Measurements from ENCODE around the gene DIP2C.

DIP2C gene

DNA sequence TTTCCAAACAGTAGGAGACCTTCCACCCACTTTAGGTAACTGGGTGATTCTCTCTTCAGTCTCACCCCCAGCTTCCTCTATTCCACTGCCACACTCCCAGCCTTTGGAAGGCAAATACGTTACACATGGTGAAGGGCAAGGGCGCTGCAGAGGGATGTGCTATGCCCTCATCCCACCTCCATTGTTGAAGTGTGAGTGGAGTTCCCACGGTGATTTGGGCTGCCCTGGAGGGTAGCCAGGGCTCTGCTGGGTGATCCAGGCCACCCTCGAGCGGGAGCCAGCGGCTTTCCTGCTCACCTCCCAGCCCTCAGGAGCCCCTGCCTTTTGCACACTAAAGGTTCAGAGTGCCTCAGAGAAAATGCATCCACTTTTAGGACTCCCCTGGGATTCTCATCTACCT, 373.1 kb downstream of the DIP2C start:
- no peak for DNase-seq (ENCODE audit: low spot score)
- in situ Hi-C loops (cut with MboI; ENCODE audit: low sequenced_read_pairs, unreplicated experiment) = no loop called here
- TF ChIP-seq, protein P1, sequence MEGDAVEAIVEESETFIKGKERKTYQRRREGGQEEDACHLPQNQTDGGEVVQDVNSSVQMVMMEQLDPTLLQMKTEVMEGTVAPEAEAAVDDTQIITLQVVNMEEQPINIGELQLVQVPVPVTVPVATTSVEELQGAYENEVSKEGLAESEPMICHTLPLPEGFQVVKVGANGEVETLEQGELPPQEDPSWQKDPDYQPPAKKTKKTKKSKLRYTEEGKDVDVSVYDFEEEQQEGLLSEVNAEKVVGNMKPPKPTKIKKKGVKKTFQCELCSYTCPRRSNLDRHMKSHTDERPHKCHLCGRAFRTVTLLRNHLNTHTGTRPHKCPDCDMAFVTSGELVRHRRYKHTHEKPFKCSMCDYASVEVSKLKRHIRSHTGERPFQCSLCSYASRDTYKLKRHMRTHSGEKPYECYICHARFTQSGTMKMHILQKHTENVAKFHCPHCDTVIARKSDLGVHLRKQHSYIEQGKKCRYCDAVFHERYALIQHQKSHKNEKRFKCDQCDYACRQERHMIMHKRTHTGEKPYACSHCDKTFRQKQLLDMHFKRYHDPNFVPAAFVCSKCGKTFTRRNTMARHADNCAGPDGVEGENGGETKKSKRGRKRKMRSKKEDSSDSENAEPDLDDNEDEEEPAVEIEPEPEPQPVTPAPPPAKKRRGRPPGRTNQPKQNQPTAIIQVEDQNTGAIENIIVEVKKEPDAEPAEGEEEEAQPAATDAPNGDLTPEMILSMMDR (IDR thresholded peaks at IDR 0.05; ENCODE audit: borderline replicate concordance, control extremely low read depth, extremely low read depth, insufficient read depth, missing control alignments) = no peak

DNA sequence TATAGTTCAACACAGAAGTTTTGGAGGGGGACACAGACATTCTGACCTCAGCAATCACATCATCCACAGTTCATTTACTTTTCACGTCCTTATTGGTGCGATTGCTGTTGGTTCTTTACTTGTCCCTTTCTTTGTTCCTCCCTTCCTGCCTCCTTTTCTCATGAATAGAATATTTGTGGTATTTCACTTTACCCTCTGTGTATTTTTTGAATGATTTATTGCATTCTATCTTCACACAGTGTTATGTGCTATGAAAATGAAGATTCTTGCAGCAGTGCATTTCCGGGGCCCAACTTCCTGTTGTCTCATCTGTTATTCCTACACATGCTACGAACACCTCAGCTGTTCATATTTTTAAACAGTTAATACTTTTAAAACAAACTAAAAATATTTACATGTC, 374.6 kb downstream of the DIP2C start:
- in situ Hi-C loops (cut with MboI; ENCODE audit: low sequenced_read_pairs, unreplicated experiment) = no loop called here
- DNase-seq (ENCODE audit: low spot score) = no peak
- TF ChIP-seq, protein P1 (IDR thresholded peaks at IDR 0.05; ENCODE audit: borderline replicate concordance, control extremely low read depth, extremely low read depth, insufficient read depth, missing control alignments) = no peak

DNA sequence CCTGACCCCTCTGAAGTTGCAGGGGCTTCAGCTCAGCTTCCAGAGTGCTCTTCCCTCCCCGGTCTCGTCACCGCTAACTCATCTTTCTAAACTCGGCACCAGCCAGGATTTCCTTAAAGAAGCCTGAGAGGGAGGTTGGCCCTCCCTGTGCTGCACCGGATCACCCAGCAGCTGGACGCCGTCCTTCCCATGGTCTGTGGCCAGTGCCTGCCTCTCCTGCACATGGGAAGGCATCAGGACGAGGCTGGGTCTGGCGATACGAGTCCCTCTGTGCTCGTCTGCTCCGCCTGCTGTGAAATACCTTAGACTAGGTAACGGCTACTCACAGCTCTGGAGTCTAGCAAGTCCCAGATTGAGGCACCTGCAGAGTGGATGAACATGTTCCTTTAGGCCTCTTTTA, 375.1 kb downstream of the DIP2C start:
- no peak for DNase-seq (ENCODE audit: low spot score)
- TF ChIP-seq, protein P1 (IDR thresholded peaks at IDR 0.05; ENCODE audit: borderline replicate concordance, control extremely low read depth, extremely low read depth, insufficient read depth, missing control alignments) = no peak
- in situ Hi-C loops (cut with MboI; ENCODE audit: low sequenced_read_pairs, unreplicated experiment) = no loop called here

DNA sequence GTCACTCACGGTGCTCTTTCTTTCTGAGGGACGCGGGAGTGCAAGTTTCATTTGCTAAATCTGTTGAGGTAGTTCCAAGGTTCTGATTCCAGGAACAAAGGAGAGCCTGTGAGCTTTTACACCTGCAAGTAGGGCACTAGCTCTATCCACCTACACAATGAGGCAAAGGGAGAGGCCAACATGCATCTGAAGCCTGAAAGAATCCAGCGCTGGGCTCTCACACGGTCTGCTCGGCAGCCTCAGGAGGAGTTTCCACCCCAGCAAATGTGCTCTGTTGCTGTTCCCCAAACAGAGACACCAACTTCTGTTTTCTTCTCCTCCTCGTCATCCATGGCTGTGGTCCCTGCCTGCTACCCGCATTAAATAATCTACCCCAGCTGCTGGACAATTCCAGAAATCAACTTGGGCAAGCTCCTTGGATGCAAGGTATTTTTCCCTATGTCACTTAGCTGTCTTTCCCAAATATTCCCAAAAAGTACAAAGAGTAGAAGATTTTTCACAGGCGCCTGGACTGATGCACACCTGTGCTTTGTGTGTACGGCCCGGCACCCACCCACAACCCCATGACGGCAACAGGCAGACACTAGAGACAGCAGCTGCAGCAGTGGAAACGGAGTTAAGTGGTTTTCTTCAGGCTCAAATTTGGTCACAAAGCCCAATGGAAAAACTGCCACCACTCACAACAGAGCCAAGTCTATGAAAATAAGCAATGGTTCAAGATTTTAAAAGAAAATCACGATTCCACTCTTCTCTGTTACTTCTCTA, 377.4 kb downstream of the DIP2C start:
- TF ChIP-seq, protein P1 (IDR thresholded peaks at IDR 0.05; ENCODE audit: borderline replicate concordance, control extremely low read depth, extremely low read depth, insufficient read depth, missing control alignments) = no peak
- in situ Hi-C loops (cut with MboI; ENCODE audit: low sequenced_read_pairs, unreplicated experiment) = no loop called here
- no peak for DNase-seq (ENCODE audit: low spot score)

GRCh38 chr10:310976-311639, 378.4 kb downstream of the DIP2C start:
- DNase-seq (ENCODE audit: low spot score) = no peak
- TF ChIP-seq, protein P1 (IDR thresholded peaks at IDR 0.05; ENCODE audit: borderline replicate concordance, control extremely low read depth, extremely low read depth, insufficient read depth, missing control alignments) = no peak
- in situ Hi-C loops (cut with MboI; ENCODE audit: low sequenced_read_pairs, unreplicated experiment) = no loop called here

GRCh38 chr10:310371-310770, 379.1 kb downstream of the DIP2C start:
- in situ Hi-C loops (cut with MboI; ENCODE audit: low sequenced_read_pairs, unreplicated experiment) = no loop called here
- TF ChIP-seq, protein P1 (IDR thresholded peaks at IDR 0.05; ENCODE audit: borderline replicate concordance, control extremely low read depth, extremely low read depth, insufficient read depth, missing control alignments) = no peak
- no peak for DNase-seq (ENCODE audit: low spot score)

All from GM13976 (cell line).